T-helper 2 cell treated with Interferon-gamma antibody and Interleukin-4, amounts not matched to agents 100 ng/mL and 5 ng/mL, for 36 hours (primary cell): Measurements from ENCODE around the gene SCP2. TPM values are rescaled to one million over a fixed set of nuclear protein-coding genes. Genes with fewer than 3 reads are reported as not detected.
"Not testable (repeated sequence)": the region's sequence is repeated elsewhere in the genome, so short reads cannot be mapped to it uniquely, and the experiment has no call there.

Experiments used
- intact Hi-C: fragments of 100-400 bp; cut with micrococcal nuclease; formaldehyde crosslinking; loops from one replicate; pipeline ENCODE4 v1.15.1; 2023
- total RNA-seq: library from RNA; stranded (reverse); gene quantifications from 2 replicates; pipeline ENCODE4 v1.2.3, GENCODE V29; 2022

Gene SCP2
- total RNA-seq, 1 donor from 2014 or later = 82.5 TPM

- intact Hi-C loops = no loop called here
Measured at GRCh38 chr1:52967666-52968065, 40.6 kb downstream of the SCP2 start.

- intact Hi-C loops = not testable (repeated sequence)
Measured at GRCh38 chr1:52969234-52969633, 42.2 kb downstream of the SCP2 start.

GRCh38 chr1:52970149-52970548 lies 43.1 kb downstream of the SCP2 start:
- intact Hi-C loops = no loop called here

- intact Hi-C loops = no loop called here
Measured at GRCh38 chr1:52973841-52974240, 46.8 kb downstream of the SCP2 start.

GRCh38 chr1:52976183-52977035 lies 49.3 kb downstream of the SCP2 start:
- intact Hi-C loops = no loop called here

GRCh38 chr1:52978045-52978444 lies 51.0 kb downstream of the SCP2 start:
- intact Hi-C loops = no loop called here

GRCh38 chr1:52992733-52993132 lies 65.7 kb downstream of the SCP2 start:
- intact Hi-C loops = not testable (repeated sequence)

- intact Hi-C loops = no loop called here
Measured at GRCh38 chr1:52994656-52995055, 67.6 kb downstream of the SCP2 start.

GRCh38 chr1:52996653-52997052 lies 69.6 kb downstream of the SCP2 start:
- intact Hi-C loops = no loop called here

- intact Hi-C loops = no loop called here
Measured at GRCh38 chr1:53001128-53001527, 74.1 kb downstream of the SCP2 start.

- intact Hi-C loops = not testable (repeated sequence)
Measured at GRCh38 chr1:53006612-53007011, 79.5 kb downstream of the SCP2 start.

- intact Hi-C loops = not testable (repeated sequence)
Measured at GRCh38 chr1:53010247-53010646, 83.2 kb downstream of the SCP2 start.

- intact Hi-C loops = no loop called here
Measured at GRCh38 chr1:53011175-53011574, 84.1 kb downstream of the SCP2 start.

- intact Hi-C loops = loop anchor here (5.0 kb wide), 2 partner anchors 88 to 288 kb away; partner anchors contain the start of genes SCP2 and ZYG11B
Measured at GRCh38 chr1:53014791-53015507, 87.9 kb downstream of the SCP2 start.

- intact Hi-C loops = loop anchor here (5.0 kb wide), 2 partner anchors 88 to 288 kb away; partner anchors contain the start of genes SCP2 and ZYG11B
Measured at GRCh38 chr1:53015508-53015860, 88.4 kb downstream of the SCP2 start.

- intact Hi-C loops = loop anchor here (5.0 kb wide), 2 partner anchors 89 to 289 kb away; partner anchors contain the start of genes SCP2 and ZYG11B
Measured at GRCh38 chr1:53016705-53017104, 89.6 kb downstream of the SCP2 start.

- intact Hi-C loops = no loop called here
Measured at GRCh38 chr1:53020588-53020987, 93.5 kb downstream of the SCP2 start.

- intact Hi-C loops = no loop called here
Measured at GRCh38 chr1:53022179-53022578, 95.1 kb downstream of the SCP2 start.

GRCh38 chr1:53023546-53023945 lies 96.5 kb downstream of the SCP2 start:
- intact Hi-C loops = no loop called here

GRCh38 chr1:53024117-53024516 lies 97.0 kb downstream of the SCP2 start:
- intact Hi-C loops = no loop called here

GRCh38 chr1:53025034-53025768 lies 98.1 kb downstream of the SCP2 start:
- intact Hi-C loops = no loop called here

- intact Hi-C loops = no loop called here
Measured at GRCh38 chr1:53025769-53026112, 98.7 kb downstream of the SCP2 start.
